GM18858 (cell line): ENCODE results near the gene DDX23.

Experiments
- ATAC-seq: cut with Tn5 transposase; IDR thresholded peaks from one replicate; pipeline ENCODE4 v1.9.1; 2021; ENCODE audit not compliant: unreplicated experiment

DDX23 gene

GRCh38 chr12:48824905-48825304 is 27.1 kb downstream of the DDX23 start:
- ATAC-seq = no peak

- no peak for ATAC-seq
These were observed 27.9 kb downstream of the DDX23 start for GRCh38 chr12:48824112-48824511.

GRCh38 chr12:48823281-48823680 is 28.7 kb downstream of the DDX23 start:
- ATAC-seq = no peak

- no peak for ATAC-seq
These were observed 29.3 kb downstream of the DDX23 start for GRCh38 chr12:48822711-48823110.

- no peak for ATAC-seq
These were observed 29.8 kb downstream of the DDX23 start for GRCh38 chr12:48822139-48822538.

GRCh38 chr12:48819986-48820725 is 31.8 kb downstream of the DDX23 start:
- no peak for ATAC-seq

GRCh38 chr12:48818831-48819590 is 33.0 kb downstream of the DDX23 start:
- ATAC-seq = no peak

- ATAC-seq = no peak
These were observed 33.8 kb downstream of the DDX23 start, which contains the start of gene CACNB3 for GRCh38 chr12:48817873-48818830. CACNB3 (plus strand) TSS chr12:48818496; CDS start chr12:48818930, 434 bp downstream.

- ATAC-seq = no peak
These were observed 35.7 kb downstream of the DDX23 start for GRCh38 chr12:48816143-48816854.

- no peak for ATAC-seq
These were observed 36.5 kb downstream of the DDX23 start for GRCh38 chr12:48815126-48816110.

GRCh38 chr12:48814262-48815125 is 37.5 kb downstream of the DDX23 start:
- ATAC-seq = peak; percentile 63

GRCh38 chr12:48813465-48814261 is 38.3 kb downstream of the DDX23 start:
- ATAC-seq = no peak

GRCh38 chr12:48812389-48812788 is 39.6 kb downstream of the DDX23 start:
- no peak for ATAC-seq

- no peak for ATAC-seq
These were observed 40.4 kb downstream of the DDX23 start for GRCh38 chr12:48811437-48812090.

- ATAC-seq = no peak
These were observed 41.0 kb downstream of the DDX23 start for GRCh38 chr12:48810903-48811431.

GRCh38 chr12:48807981-48808380 is 44.0 kb downstream of the DDX23 start:
- no peak for ATAC-seq

GRCh38 chr12:48803675-48804074 is 48.3 kb downstream of the DDX23 start:
- no peak for ATAC-seq
